ENCODE measurements around the gene CCNH.

Gene CCNH

GRCh38 chr5:87392801-87393200 lies 19.9 kb downstream of the CCNH start:
- H3K4me1 ChIP-seq (ENCODE audit: insufficient read depth, low read length), result no peaks in the 10 kb centered on the region
- H3K4me2 ChIP-seq (ENCODE audit: insufficient read depth, low read length), result no peak overlapping the region
- H3K9ac ChIP-seq (ENCODE audit: low read depth, low read length), result no peak overlapping the region
- no peak overlapping the region for H2AFZ ChIP-seq (ENCODE audit: low read depth, low read length)
- no peak for ATAC-seq (ENCODE audit: insufficient read depth, low read depth)
- H3K27me3 ChIP-seq (ENCODE audit: insufficient read depth, low read length, poor library complexity), result no peaks in the 10 kb centered on the region
- 0 out of 2 replicates have a peak, but pooled peaks cover 4% of the 10 kb centered on the region for H3K79me2 ChIP-seq (ENCODE audit: insufficient read depth, low read length)
- no peak for DNase-seq
- H3K4me3 ChIP-seq (ENCODE audit: low read depth in 1 of 2, low read length in 2 of 2), result no peak overlapping the region
- no peaks in the 10 kb centered on the region for H3K9me3 ChIP-seq (ENCODE audit: insufficient read depth, low read length, severe bottlenecking)
- TF ChIP-seq EZH2 (IDR thresholded peaks at IDR 0.05; ENCODE audit: borderline replicate concordance, low read depth, low read length, severe bottlenecking) (no peak), CTCF (IDR thresholded peaks at IDR 0.05; ENCODE audit: borderline replicate concordance, extremely low read depth, low read length, poor library complexity, severe bottlenecking) (no peak)
- H3K27ac ChIP-seq (ENCODE audit: low read length), result no peak overlapping the region
- no peaks in the 10 kb centered on the region; the same call in 1 of the 2 replicates for H4K20me1 ChIP-seq (ENCODE audit: insufficient read depth, low read length)
- peaks cover 95% of the 10 kb centered on the region for H3K36me3 ChIP-seq (ENCODE audit: insufficient read depth, low read length)

GRCh38 chr5:87392170-87392569 lies 20.6 kb downstream of the CCNH start:
- Histone ChIP-seq H3K9me3 (ENCODE audit: insufficient read depth, low read length, severe bottlenecking) (no peaks in the 10 kb centered on the region), H4K20me1 (ENCODE audit: insufficient read depth, low read length) (no peaks in the 10 kb centered on the region; the same call in 1 of the 2 replicates), H3K36me3 (ENCODE audit: insufficient read depth, low read length) (peaks cover 95% of the 10 kb centered on the region), H2AFZ (ENCODE audit: low read depth, low read length) (no peak overlapping the region), H3K27ac (ENCODE audit: low read length) (no peak overlapping the region), H3K27me3 (ENCODE audit: insufficient read depth, low read length, poor library complexity) (no peaks in the 10 kb centered on the region), H3K4me3 (ENCODE audit: low read depth in 1 of 2, low read length in 2 of 2) (no peak overlapping the region), H3K4me1 (ENCODE audit: insufficient read depth, low read length) (no peaks in the 10 kb centered on the region), H3K4me2 (ENCODE audit: insufficient read depth, low read length) (no peak overlapping the region), H3K79me2 (ENCODE audit: insufficient read depth, low read length) (0 out of 2 replicates have a peak, but pooled peaks cover 4% of the 10 kb centered on the region), H3K9ac (ENCODE audit: low read depth, low read length) (no peak overlapping the region)
- no peak for DNase-seq
- TF ChIP-seq CTCF (IDR thresholded peaks at IDR 0.05; ENCODE audit: borderline replicate concordance, extremely low read depth, low read length, poor library complexity, severe bottlenecking) (no peak), EZH2 (IDR thresholded peaks at IDR 0.05; ENCODE audit: borderline replicate concordance, low read depth, low read length, severe bottlenecking) (no peak)
- no peak for ATAC-seq (ENCODE audit: insufficient read depth, low read depth)

GRCh38 chr5:87390576-87391199 lies 22.0 kb downstream of the CCNH start:
- TF ChIP-seq CTCF (IDR thresholded peaks at IDR 0.05; ENCODE audit: borderline replicate concordance, extremely low read depth, low read length, poor library complexity, severe bottlenecking) (no peak), EZH2 (IDR thresholded peaks at IDR 0.05; ENCODE audit: borderline replicate concordance, low read depth, low read length, severe bottlenecking) (no peak)
- Histone ChIP-seq H3K9me3 (ENCODE audit: insufficient read depth, low read length, severe bottlenecking) (no peaks in the 10 kb centered on the region), H3K36me3 (ENCODE audit: insufficient read depth, low read length) (peaks cover 96% of the 10 kb centered on the region), H3K4me2 (ENCODE audit: insufficient read depth, low read length) (no peak overlapping the region), H4K20me1 (ENCODE audit: insufficient read depth, low read length) (no peaks in the 10 kb centered on the region; the same call in 1 of the 2 replicates), H3K4me1 (ENCODE audit: insufficient read depth, low read length) (no peaks in the 10 kb centered on the region), H3K27me3 (ENCODE audit: insufficient read depth, low read length, poor library complexity) (no peaks in the 10 kb centered on the region), H3K27ac (ENCODE audit: low read length) (no peak overlapping the region), H2AFZ (ENCODE audit: low read depth, low read length) (no peak overlapping the region), H3K9ac (ENCODE audit: low read depth, low read length) (no peak overlapping the region), H3K4me3 (ENCODE audit: low read depth in 1 of 2, low read length in 2 of 2) (no peak overlapping the region), H3K79me2 (ENCODE audit: insufficient read depth, low read length) (0 out of 2 replicates have a peak, but pooled peaks cover 4% of the 10 kb centered on the region)
- DNase-seq (no peak), ATAC-seq (ENCODE audit: insufficient read depth, low read depth) (no peak)

All from DND-41 (cell line).